K562 (cell line): ENCODE data around the gene OLFML2A. TPM values are rescaled to one million over a fixed set of nuclear protein-coding genes. Genes with fewer than 3 reads are reported as not detected.

ENCODE experiments used
- ARID3A ChIP-seq: IDR thresholded peaks from 2 replicates; pipeline ENCODE4 v1.6.1; 2012; ENCODE audit warnings: low read depth, low read length, improper control_type of control experiment, borderline replicate concordance
- BACH1 ChIP-seq: fragments of 200-800 bp; sonication (Bioruptor generic); IDR thresholded peaks from 2 replicates; pipeline ENCODE4 v1.6.1; 2016; ENCODE audit warnings: missing genetic modification characterization, missing compliant biosample characterization
- CBFB ChIP-seq: sonication (generic); formaldehyde crosslinking; IDR thresholded peaks from 2 replicates; pipeline ENCODE4 v1.4.0; 2020; ENCODE audit warnings: mild to moderate bottlenecking, missing genetic modification reagents
- CTBP1 ChIP-seq: fragments of 450-650 bp; IDR thresholded peaks from 2 replicates; pipeline ENCODE4 v1.6.1; 2016; ENCODE audit warnings: borderline replicate concordance
- EHMT2 ChIP-seq: fragments of 450-650 bp; IDR thresholded peaks from 2 replicates; pipeline ENCODE4 v1.6.1; 2018; ENCODE audit warnings: antibody characterized with exemption
- FOS ChIP-seq: IDR thresholded peaks from 3 replicates; pipeline ENCODE4 v1.6.1; 2011; ENCODE audit not compliant: insufficient read length; ENCODE audit errors: extremely low read depth
- FOXK1 ChIP-seq: sonication (generic); formaldehyde crosslinking; IDR thresholded peaks from 2 replicates; pipeline ENCODE4 v1.8.0; 2022; ENCODE audit warnings: missing genetic modification reagents, mild to moderate bottlenecking, borderline replicate concordance
- GABPA ChIP-seq: fragments of 200-800 bp; sonication (Bioruptor generic); conservative IDR thresholded peaks from 2 replicates; pipeline ENCODE4 v1.6.1; 2016; ENCODE audit warnings: low read depth, missing genetic modification characterization, missing compliant biosample characterization
- GABPB1 ChIP-seq: sonication (generic); formaldehyde crosslinking; IDR thresholded peaks from 2 replicates; pipeline ENCODE4 v1.8.0; 2022; ENCODE audit warnings: mild to moderate bottlenecking, missing genetic modification reagents
- GTF2B ChIP-seq: IDR thresholded peaks from 2 replicates; pipeline ENCODE4 v1.6.1; 2011; ENCODE audit not compliant: insufficient read length; ENCODE audit errors: extremely low read depth
- HDAC8 ChIP-seq: fragments of 450-650 bp; IDR thresholded peaks from 2 replicates; pipeline ENCODE4 v1.6.1; 2016; ENCODE audit warnings: mild to moderate bottlenecking, missing genetic modification characterization, moderate library complexity, missing compliant biosample characterization
- KDM4B ChIP-seq, 2 experiments: fragments of 450-650 bp in 1 of 2; sonication (generic) in 1 of 2; IDR thresholded peaks; 2 replicates each; pipeline ENCODE4 v1.6.1; 2016 to 2017; ENCODE audit warnings: borderline replicate concordance in 2 of 2, antibody characterized with exemption in 1 of 2, low read depth in 1 of 2, mild to moderate bottlenecking in 1 of 2
- MXD1 ChIP-seq: fragments of 250-450 bp; sonication (Bioruptor Pico); IDR thresholded peaks from 2 replicates; pipeline ENCODE4 v1.8.0; 2021; ENCODE audit warnings: borderline replicate concordance, mild to moderate bottlenecking, moderate library complexity; ENCODE audit not compliant: poor library complexity, severe bottlenecking
- PCBP1 ChIP-seq: fragments of 200-400 bp; formaldehyde crosslinking; IDR thresholded peaks from 2 replicates; pipeline ENCODE4 v1.6.1; 2018; ENCODE audit warnings: mild to moderate bottlenecking, low read depth, low read length; ENCODE audit not compliant: poor library complexity, severe bottlenecking
- PHF8 ChIP-seq: fragments of 200-600 bp; sonication (generic); IDR thresholded peaks from 2 replicates; pipeline ENCODE4 v1.6.1; 2012; ENCODE audit warnings: mixed run types, mild to moderate bottlenecking, inconsistent platforms, low read length, moderate library complexity, borderline replicate concordance
- RB1 ChIP-seq: fragments of 450-650 bp; IDR thresholded peaks from 2 replicates; pipeline ENCODE4 v1.6.1; 2017; ENCODE audit warnings: low read depth, mild to moderate bottlenecking
- SIRT6 ChIP-seq: IDR thresholded peaks from one replicate; pipeline ENCODE4 v1.6.1; 2012; ENCODE audit warnings: low read depth, mild to moderate bottlenecking, control low read depth, inconsistent platforms, low read length, moderate library complexity
- SMAD2 ChIP-seq: fragments of 150-350 bp; IDR thresholded peaks from 2 replicates; pipeline ENCODE4 v1.6.1; 2014; ENCODE audit warnings: low read depth, mild to moderate bottlenecking, low read length
- SRSF9 ChIP-seq: fragments of 200-400 bp; formaldehyde crosslinking; IDR thresholded peaks from 2 replicates; pipeline ENCODE4 v1.6.1; 2017; ENCODE audit warnings: low read depth, low read length, borderline replicate concordance
- TARDBP ChIP-seq: fragments of 450-650 bp; IDR thresholded peaks from 2 replicates; pipeline ENCODE4 v1.6.1; 2016
- TEAD1 ChIP-seq, 2 experiments: fragments of 450-650 bp in 1 of 2; sonication (generic) in 1 of 2; formaldehyde crosslinking; IDR thresholded peaks; 2 replicates each; pipeline versions ENCODE4 v1.4.0 to v1.8.0; 2020 to 2022; ENCODE audit warnings: mild to moderate bottlenecking in 2 of 2, missing genetic modification reagents in 1 of 2
- ZKSCAN1 ChIP-seq: fragments of 150-350 bp; IDR thresholded peaks from 2 replicates; pipeline ENCODE4 v1.6.1; 2016; ENCODE audit warnings: low read depth, low read length
- ZNF766 ChIP-seq: fragments of 200-800 bp; sonication (Bioruptor generic); conservative IDR thresholded peaks from 2 replicates; pipeline ENCODE4 v1.6.1; 2016; ENCODE audit warnings: missing genetic modification characterization, missing compliant biosample characterization
- ZNF785 ChIP-seq: fragments of 250-450 bp; sonication (Bioruptor Pico); IDR thresholded peaks from 2 replicates; pipeline ENCODE4 v1.4.0; 2020; ENCODE audit warnings: mild to moderate bottlenecking
- polyA plus RNA-seq, 8 experiments: library from polyadenylated mRNA; depleted of rRNA in 4 of 8; stranded (reverse) in 5 of 8; unstranded in 3 of 8; fragments of >200 nt; fragmentation: Nextera tagmentation in 2 of 8; fragmentation: Illumina TruSeq in 1 of 8; extraction: Ambion mirVana in 2 of 8; extraction: Trizol in 1 of 8; gene quantifications; 2 replicates each; pipeline versions ENCODE4 v1.2.1 to v1.2.3, GENCODE V29; 2011 to 2014; ENCODE audit warnings: inconsistent platforms in 1 of 8, missing spikeins in 1 of 8
- total RNA-seq, 7 experiments: library from RNA; depleted of rRNA in 6 of 7; stranded (reverse); fragments of >200 nt in 6 of 7; fragmentation: Illumina TruSeq in 2 of 7; extraction: Trizol in 2 of 7; gene quantifications; 2 replicates each; pipeline versions ENCODE4 v1.2.1 to v1.2.3, GENCODE V29; 2011 to 2021; ENCODE audit warnings: low replicate concordance in 1 of 7

The OLFML2A gene
- total and polyA plus RNA-seq, 9 of the 15 experiments (the other 6 are each of a cell fraction or from before 2014, with no cell fraction given): 0.16 TPM; not detected in 8

GRCh38 chr9:124771021-124771866 lies 5.7 kb upstream of the OLFML2A start, which contains the start of gene NR6A1 (continued):
- TF ChIP-seq PHF8 (peak; percentile 79; the same call in 1 of the 2 replicates), HDAC8 (no peak), ZKSCAN1 (no peak; the same call in 1 of the 2 replicates), EHMT2 (no peak), SIRT6 (no peak), TARDBP (peak; percentile 66; the same call in 1 of the 2 replicates), CBFB (no peak; the same call in 1 of the 2 replicates), BACH1 (tag) (no peak), GABPB1 (CRISPR knock-in tag) (peak; percentile 51; the same call in 1 of the 2 replicates), TEAD1 (CRISPR knock-in tag; IDR thresholded peaks at IDR 0.05) (peak; percentile 27 to 72; a peak in 2 of 4 replicates), SMAD2 (no peak), ZNF785 (CRISPR knock-in tag) (no peak), FOS (peak; percentile 1), GABPA (tag) (peak; percentile 61), KDM4B (IDR thresholded peaks at IDR 0.05; ENCODE audit: borderline replicate concordance in 2 of 2, low read depth in 1 of 2) (0 out of 4 replicates have a peak, but pooled peaks of 1 of the 2 experiments have one; percentile 58), MXD1 (CRISPR knock-in tag) (peak; percentile 46), CTBP1 (peak; percentile 81), GTF2B (no peak), RB1 (peak; percentile 77), FOXK1 (CRISPR knock-in tag) (no peak), ARID3A (peak; percentile 50; the same call in 1 of the 2 replicates), PCBP1 (no peak), ZNF766 (CRISPR knock-in tag) (0 out of 2 replicates have a peak, but pooled peaks have one; percentile 27), SRSF9 (no peak)
